Inferior parietal cortex (tissue), 1 donor: Measurements from ENCODE around the gene HPF1.
"Not testable (repeated sequence)": the region's sequence is repeated elsewhere in the genome, so short reads cannot be mapped to it uniquely, and the experiment has no call there.

ENCODE experiments used
- DNase-seq: peaks from one replicate; pipeline ENCODE4 v3.0.0-alpha.2; 2016; ENCODE audit errors: extremely low spot score

HPF1 gene

GRCh38 chr4:169738604-169739003 is 19.1 kb downstream of the HPF1 start:
- DNase-seq, result not testable (repeated sequence)

GRCh38 chr4:169730564-169730963 is 27.2 kb downstream of the HPF1 start:
- no peak for DNase-seq

- DNase-seq, result no peak
Measured at GRCh38 chr4:169727616-169728015, 30.1 kb downstream of the HPF1 start.

GRCh38 chr4:169724260-169724659 is 33.5 kb downstream of the HPF1 start:
- no peak for DNase-seq

GRCh38 chr4:169723207-169723965 is 34.4 kb downstream of the HPF1 start:
- no peak for DNase-seq

- no peak for DNase-seq
Measured at GRCh38 chr4:169720529-169720928, 37.2 kb downstream of the HPF1 start.

- DNase-seq, result no peak
Measured at GRCh38 chr4:169716677-169717076, 41.1 kb downstream of the HPF1 start.

- DNase-seq, result no peak
Measured at GRCh38 chr4:169715826-169716225, 41.9 kb downstream of the HPF1 start.

- DNase-seq, result no peak
Measured at GRCh38 chr4:169707958-169708643, 49.6 kb downstream of the HPF1 start.

GRCh38 chr4:169698331-169698730 is 59.4 kb downstream of the HPF1 start:
- no peak for DNase-seq

GRCh38 chr4:169690787-169691186 is 67.0 kb downstream of the HPF1 start:
- no peak for DNase-seq

- no peak for DNase-seq
Measured at GRCh38 chr4:169689681-169690080, 68.1 kb downstream of the HPF1 start.

GRCh38 chr4:169682372-169683047 is 75.2 kb downstream of the HPF1 start:
- no peak for DNase-seq
